Testis (tissue), 3 donors: ENCODE measurements around the gene C17orf113. TPM values are rescaled to one million over a fixed set of nuclear protein-coding genes. Genes with fewer than 3 reads are reported as not detected.
"Not testable (repeated sequence)": the region's sequence is repeated elsewhere in the genome, so short reads cannot be mapped to it uniquely, and the experiment has no call there.

Source experiments
- DNase-seq: peaks from one replicate; pipeline ENCODE4 v3.0.0-alpha.2; 2019
- H3K27ac ChIP-seq, 2 donors: fragments of 200-600 bp; sonication (generic); one replicate each; pipeline ENCODE4 v1.5.1; 2019
- H3K27me3 ChIP-seq: fragments of 200-600 bp; sonication (generic); one replicate; pipeline ENCODE4 v1.5.1; 2019
- H3K36me3 ChIP-seq: fragments of 200-600 bp; sonication (generic); one replicate; pipeline ENCODE4 v1.5.1; 2017; ENCODE audit warnings: low read depth; ENCODE audit errors: missing control alignments
- H3K4me1 ChIP-seq: fragments of 200-600 bp; sonication (generic); one replicate; pipeline ENCODE4 v1.5.1; 2019
- H3K4me3 ChIP-seq, 2 donors: fragments of 200-600 bp; sonication (generic); one replicate each; pipeline ENCODE4 v1.5.1; 2017 to 2019
- H3K9me3 ChIP-seq: fragments of 200-600 bp; sonication (generic); one replicate; pipeline ENCODE4 v1.5.1; 2017
- POLR2A ChIP-seq: fragments of 450-650 bp; IDR thresholded peaks from one replicate; pipeline ENCODE4 v1.6.1; 2017; ENCODE audit warnings: antibody characterized with exemption, mild to moderate bottlenecking, moderate library complexity
- WGBS, 2 donors: methylation state at CpG; one replicate each; pipeline ENCODE4 v1.1.5; 2018; 5-methylcytosine and 5-hydroxymethylcytosine counted together
- intact Hi-C: fragments of 100-400 bp; cut with DNase I; formaldehyde crosslinking; loops from one replicate; pipeline ENCODE4 v1.15.1; 2023; ENCODE audit warnings: low total_unique reads
- polyA plus RNA-seq: library from polyadenylated mRNA; stranded (reverse); fragments of 350-450 nt; fragmentation: Illumina TruSeq; extraction: RNeasy Lipid Tissue Mini Kit (QIAGEN cat#74804); gene quantifications from one replicate; pipeline ENCODE4 v1.2.3, GENCODE V29; 2014; ENCODE audit warnings: low read depth, low replicate concordance; ENCODE audit not compliant: insufficient read depth
- total RNA-seq, 2 donors: library from RNA; depleted of rRNA; stranded (reverse); fragments of >200 nt; gene quantifications; one replicate each; pipeline ENCODE4 v1.2.3, GENCODE V29; 2016
- TF ChIP-seq, protein P1 (sequence below), 3 experiments: fragments of 450-650 bp in 2 of 3; fragments of 200-600 bp in 1 of 3; sonication (generic) in 1 of 3; IDR thresholded peaks; one replicate each; pipeline ENCODE4 v1.5.1; 2016 to 2019; ENCODE audit warnings: antibody characterized with exemption in 3 of 3, mild to moderate bottlenecking in 2 of 3, moderate library complexity in 1 of 3

The C17orf113 gene
- total and polyA plus RNA-seq, 3 donors from 2014 or later, result 2.8 to 11.3 (median 7.7) TPM

DNA sequence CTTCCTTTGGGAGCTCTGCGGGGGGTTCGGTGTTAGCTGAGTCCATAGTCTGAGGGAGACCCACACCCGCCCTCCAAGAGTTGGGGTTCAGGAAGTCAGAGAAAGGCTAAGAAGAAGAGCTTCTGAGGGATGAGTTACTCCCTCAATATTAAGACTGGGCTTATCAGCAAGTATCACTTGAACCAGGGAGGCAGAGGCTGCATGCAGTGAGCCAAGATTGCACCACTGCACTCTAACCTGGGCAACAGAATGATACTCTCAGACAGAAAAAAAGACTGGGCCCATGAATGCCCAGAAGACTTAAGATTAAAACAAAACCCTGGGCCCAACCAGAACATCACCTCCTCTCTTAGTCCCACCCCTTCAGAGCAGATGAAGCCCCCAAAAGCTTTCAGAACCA is 24.5 kb downstream of the C17orf113 start:
- peaks cover 26% of the 10 kb centered on the region for H3K4me1 ChIP-seq
- no peak for TF ChIP-seq POLR2A
- TF ChIP-seq, protein P1, sequence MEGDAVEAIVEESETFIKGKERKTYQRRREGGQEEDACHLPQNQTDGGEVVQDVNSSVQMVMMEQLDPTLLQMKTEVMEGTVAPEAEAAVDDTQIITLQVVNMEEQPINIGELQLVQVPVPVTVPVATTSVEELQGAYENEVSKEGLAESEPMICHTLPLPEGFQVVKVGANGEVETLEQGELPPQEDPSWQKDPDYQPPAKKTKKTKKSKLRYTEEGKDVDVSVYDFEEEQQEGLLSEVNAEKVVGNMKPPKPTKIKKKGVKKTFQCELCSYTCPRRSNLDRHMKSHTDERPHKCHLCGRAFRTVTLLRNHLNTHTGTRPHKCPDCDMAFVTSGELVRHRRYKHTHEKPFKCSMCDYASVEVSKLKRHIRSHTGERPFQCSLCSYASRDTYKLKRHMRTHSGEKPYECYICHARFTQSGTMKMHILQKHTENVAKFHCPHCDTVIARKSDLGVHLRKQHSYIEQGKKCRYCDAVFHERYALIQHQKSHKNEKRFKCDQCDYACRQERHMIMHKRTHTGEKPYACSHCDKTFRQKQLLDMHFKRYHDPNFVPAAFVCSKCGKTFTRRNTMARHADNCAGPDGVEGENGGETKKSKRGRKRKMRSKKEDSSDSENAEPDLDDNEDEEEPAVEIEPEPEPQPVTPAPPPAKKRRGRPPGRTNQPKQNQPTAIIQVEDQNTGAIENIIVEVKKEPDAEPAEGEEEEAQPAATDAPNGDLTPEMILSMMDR (IDR thresholded peaks at IDR 0.05), result no peak
- no peaks in the 10 kb centered on the region for H3K36me3 ChIP-seq
- no peak for DNase-seq
- no peaks in the 10 kb centered on the region for H3K27me3 ChIP-seq
- WGBS, 2 donors, result 96 to 97% methylated on average over 3 of the region's 3 CpGs
- H3K4me3 ChIP-seq, result no peak overlapping the region
- no peak overlapping the region for H3K27ac ChIP-seq
- intact Hi-C loops, result loop anchor here (10.0 kb wide), 1 partner anchor 61 kb away; the partner anchor contains the start of gene CNP
- no peaks in the 10 kb centered on the region for H3K9me3 ChIP-seq

DNA sequence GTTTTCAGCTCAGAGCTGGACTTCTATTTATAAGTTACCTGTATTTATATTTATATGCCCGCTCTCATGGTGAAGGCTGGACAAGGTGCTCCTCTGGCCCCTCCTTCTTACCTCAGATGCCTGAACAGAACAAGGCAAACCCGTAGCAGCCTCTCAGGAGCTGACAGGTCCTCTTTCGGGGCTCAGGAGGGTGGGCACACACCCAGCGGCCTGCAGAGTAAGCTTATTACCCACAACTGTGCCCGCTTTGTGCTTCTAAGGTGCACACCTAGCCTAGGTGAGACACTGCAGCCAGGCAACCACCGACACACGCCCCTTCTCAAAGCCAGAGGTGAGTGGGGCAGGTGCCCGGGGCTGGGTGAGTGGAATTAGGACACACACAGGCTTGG is 25.2 kb downstream of the C17orf113 start:
- TF ChIP-seq, protein P1 (IDR thresholded peaks at IDR 0.05), result no peak
- no peak for TF ChIP-seq POLR2A
- 71 to 79% methylated on average over 8 of the region's 8 CpGs for WGBS, 2 donors
- DNase-seq, result no peak
- peaks cover 32% of the 10 kb centered on the region for H3K4me1 ChIP-seq
- intact Hi-C loops, result loop anchor here (10.0 kb wide), 1 partner anchor 60 kb away; the partner anchor contains the start of gene CNP
- no peaks in the 10 kb centered on the region for H3K9me3 ChIP-seq
- no peaks in the 10 kb centered on the region for H3K36me3 ChIP-seq
- no peak overlapping the region for H3K4me3 ChIP-seq
- H3K27me3 ChIP-seq, result no peaks in the 10 kb centered on the region
- H3K27ac ChIP-seq, result peak overlapping the region in 1 of 2 donors; percentile 45

DNA sequence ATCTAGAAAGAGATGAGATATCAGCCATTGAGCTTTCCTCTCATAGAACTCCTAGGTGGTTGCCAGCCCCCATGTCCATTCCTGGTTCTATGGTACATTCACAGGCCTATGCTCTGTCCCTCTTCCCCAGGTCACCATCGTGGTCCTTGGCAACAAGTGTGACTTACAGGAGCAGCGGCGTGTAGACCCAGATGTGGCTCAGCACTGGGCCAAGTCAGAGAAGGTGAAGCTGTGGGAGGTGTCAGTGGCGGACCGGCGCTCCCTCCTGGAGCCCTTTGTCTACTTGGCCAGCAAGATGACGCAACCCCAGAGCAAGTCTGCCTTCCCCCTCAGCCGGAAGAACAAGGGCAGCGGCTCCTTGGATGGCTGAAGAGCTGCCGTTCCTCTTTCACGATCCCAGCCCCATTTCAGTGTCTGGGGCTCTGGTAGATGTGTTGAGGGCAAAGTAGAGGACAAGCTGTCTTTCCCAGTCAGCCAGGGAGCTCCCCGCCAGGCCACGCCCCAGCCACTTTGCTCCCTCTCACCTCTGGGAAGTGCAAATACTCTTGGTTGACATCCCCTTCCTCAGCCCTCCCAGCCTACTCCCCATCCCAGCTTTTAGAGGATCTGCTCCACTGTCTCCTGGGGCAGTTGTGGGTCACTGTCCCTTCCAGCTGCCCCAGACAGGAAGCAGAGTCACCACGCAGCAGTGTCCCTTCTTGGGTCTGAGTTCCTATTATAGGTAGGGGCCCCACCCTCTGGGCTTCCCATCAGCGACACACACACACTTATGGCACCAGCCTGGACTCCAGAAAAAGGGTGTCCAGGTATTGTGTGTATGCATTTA is 26.7 kb downstream of the C17orf113 start:
- WGBS, 2 donors, result 63 to 79% methylated on average over 15 of the region's 15 CpGs
- H3K4me3 ChIP-seq, result no peak overlapping the region
- TF ChIP-seq POLR2A, result no peak
- TF ChIP-seq, protein P1 (IDR thresholded peaks at IDR 0.05), result no peak
- intact Hi-C loops, result loop anchor here (10.0 kb wide), 1 partner anchor 59 kb away; the partner anchor contains the start of gene CNP
- peak; percentile 30 for DNase-seq
- H3K36me3 ChIP-seq, result no peaks in the 10 kb centered on the region
- peak overlapping the region in 1 of 2 donors; percentile 36 for H3K27ac ChIP-seq
- no peaks in the 10 kb centered on the region for H3K9me3 ChIP-seq
- H3K27me3 ChIP-seq, result no peaks in the 10 kb centered on the region
- peaks cover 34% of the 10 kb centered on the region for H3K4me1 ChIP-seq

DNA sequence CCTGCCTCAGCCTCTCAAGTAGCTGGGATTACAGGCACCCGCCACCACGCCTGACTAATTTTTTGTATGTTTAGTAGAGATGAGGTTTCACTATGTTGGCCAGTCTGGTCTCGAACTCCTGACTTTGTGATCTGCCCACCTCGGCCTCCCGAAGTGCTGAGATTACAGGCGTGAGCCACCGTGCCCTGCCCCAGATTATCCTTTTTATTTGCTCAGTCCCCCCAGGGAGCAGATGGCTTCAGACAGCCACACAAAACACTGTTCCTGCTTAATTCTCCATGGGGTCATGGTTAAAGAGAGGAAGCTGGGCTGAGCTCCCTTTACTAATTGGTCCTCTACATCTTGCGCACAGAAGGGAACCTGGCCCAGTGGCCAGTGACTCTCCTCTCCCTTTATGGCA is 29.6 kb downstream of the C17orf113 start:
- H3K27ac ChIP-seq, result peak overlapping the region in 1 of 2 donors; percentile 60
- DNase-seq, H3K9me3 ChIP-seq, H3K27me3 ChIP-seq, H3K36me3 ChIP-seq: not testable (repeated sequence)
- 49 to 65% methylated on average over 8 of the region's 8 CpGs for WGBS, 2 donors
- H3K4me1 ChIP-seq, result peaks cover 26% of the 10 kb centered on the region
- intact Hi-C loops, result loop anchor here (10.0 kb wide), 1 partner anchor 56 kb away; the partner anchor contains the start of gene CNP
- H3K4me3 ChIP-seq, result peak overlapping the region; percentile 78 to 86

DNA sequence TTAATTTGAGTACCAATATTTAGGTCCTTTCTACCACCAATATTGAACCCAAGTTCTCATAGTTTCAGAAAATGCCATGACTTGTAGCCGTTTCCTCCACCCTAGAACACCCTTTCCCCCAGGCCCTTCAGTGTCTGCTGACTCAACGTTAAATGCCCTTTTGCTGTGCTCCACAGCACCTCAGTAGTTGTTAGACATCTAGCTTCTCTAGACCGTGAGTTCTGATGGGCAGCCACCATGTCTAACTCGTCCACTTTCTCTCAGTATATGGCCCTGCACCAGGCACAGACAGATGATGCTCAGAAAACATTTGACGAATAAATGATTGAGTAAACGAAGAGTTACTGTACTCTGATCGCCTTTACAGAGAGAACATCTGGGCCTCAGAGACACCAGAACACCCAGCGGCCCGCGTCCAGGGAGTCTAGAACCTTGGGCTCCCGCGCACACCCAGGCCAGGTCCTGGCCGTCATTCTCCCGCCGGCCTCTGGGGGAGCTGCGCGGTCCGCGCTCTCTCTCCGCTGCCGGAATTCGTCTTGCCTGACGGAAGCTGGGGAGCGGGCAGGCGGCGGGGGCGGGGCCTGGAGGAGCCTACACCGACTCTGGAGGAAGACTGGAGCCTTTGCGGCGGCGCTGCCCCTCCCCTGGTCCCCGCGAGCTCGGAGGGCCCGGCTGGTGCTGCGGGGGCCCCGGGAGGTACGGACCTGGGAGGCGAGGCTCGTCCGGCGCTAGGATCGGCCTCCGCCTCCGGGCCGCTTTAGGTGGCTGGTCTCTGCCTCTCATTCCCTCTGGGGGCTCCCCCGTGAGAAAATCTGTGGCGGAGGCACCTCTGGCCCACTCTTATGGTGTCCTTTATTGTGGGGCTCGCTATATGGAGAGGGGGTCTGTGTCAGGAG is 30.6 kb downstream of the C17orf113 start, which contains the start of gene NKIRAS2:
Gene NKIRAS2 (plus strand): TSS at position 582 of the 896 bp plus-strand sequence. CDS start 1,488 bp downstream, outside the sequence.
- no peaks in the 10 kb centered on the region for H3K27me3 ChIP-seq
- H3K36me3 ChIP-seq, result no peaks in the 10 kb centered on the region
- TF ChIP-seq POLR2A, result no peak
- TF ChIP-seq, protein P1 (IDR thresholded peaks at IDR 0.05), result peak; percentile 95 to 98 (median 96)
- H3K4me1 ChIP-seq, result peaks cover 20% of the 10 kb centered on the region
- H3K9me3 ChIP-seq, result no peaks in the 10 kb centered on the region
- intact Hi-C loops, result loop anchor here (10.0 kb wide), 1 partner anchor 55 kb away; the partner anchor contains the start of gene CNP
- H3K27ac ChIP-seq, result peak within 1 kb of the TSS; percentile 60 to 70
- peak within 1 kb of the TSS; percentile 78 to 86 for H3K4me3 ChIP-seq
- peak; percentile 96 for DNase-seq
- WGBS, 2 donors, result 5 to 12% methylated on average over 21 to 49 of the region's 49 CpGs
